Suprapubic skin (tissue), 4 donors: Measurements from ENCODE around the gene FIZ1.

Experiments
- CTCF ChIP-seq, 2 donors: fragments of 200-600 bp in 1 of 2; fragments of 450-650 bp in 1 of 2; sonication (generic) in 1 of 2; IDR thresholded peaks; one replicate each; pipeline ENCODE4 v1.5.1; 2016 to 2019; ENCODE audit warnings: antibody characterized with exemption in 2 of 2, mild to moderate bottlenecking in 1 of 2, moderate library complexity in 1 of 2
- EP300 ChIP-seq: sonication (generic); formaldehyde crosslinking; IDR thresholded peaks from one replicate; pipeline ENCODE4 v1.6.1; 2017; ENCODE audit warnings: antibody characterized with exemption
- POLR2AphosphoS5 ChIP-seq, 3 donors: sonication (generic); formaldehyde crosslinking; IDR thresholded peaks; one replicate each; pipeline ENCODE4 v1.6.1; 2017; ENCODE audit warnings: antibody characterized with exemption in 3 of 3

GRCh38 chr19:55588738-55589137 is 10.6 kb downstream of the FIZ1 start:
- no peak for TF ChIP-seq CTCF (IDR thresholded peaks at IDR 0.05)
- no peak for TF ChIP-seq POLR2AphosphoS5 (IDR thresholded peaks at IDR 0.05)
- TF ChIP-seq EP300, result no peak
